HG02943 (cell line): ENCODE data around the gene CACNG7.

Experiments
- ATAC-seq: cut with Tn5 transposase; IDR thresholded peaks from one replicate; pipeline ENCODE4 v1.9.1; 2021; ENCODE audit warnings: mild to moderate bottlenecking, low read depth, moderate library complexity; ENCODE audit not compliant: unreplicated experiment

Gene CACNG7

GRCh38 chr19:53877361-53877766 is 31.7 kb upstream of the CACNG7 start:
- ATAC-seq, result no peak

- no peak for ATAC-seq
Measured at GRCh38 chr19:53878776-53879139, 30.3 kb upstream of the CACNG7 start.

GRCh38 chr19:53879140-53880081 is 29.7 kb upstream of the CACNG7 start:
- no peak for ATAC-seq

- no peak for ATAC-seq
Measured at GRCh38 chr19:53880711-53881481, 28.2 kb upstream of the CACNG7 start.

- ATAC-seq, result no peak
Measured at GRCh38 chr19:53881482-53882390, 27.3 kb upstream of the CACNG7 start, which contains the start of gene PRKCG. Gene PRKCG, plus strand, starts transcription at chr19:53882197. Its CDS starts 298 bp downstream, at chr19:53882495.

- ATAC-seq, result no peak
Measured at GRCh38 chr19:53882391-53883050, 26.6 kb upstream of the CACNG7 start.

GRCh38 chr19:53883231-53883661 is 25.8 kb upstream of the CACNG7 start:
- ATAC-seq, result no peak

- ATAC-seq, result no peak
Measured at GRCh38 chr19:53883741-53884140, 25.3 kb upstream of the CACNG7 start.

- ATAC-seq, result no peak
Measured at GRCh38 chr19:53884256-53884655, 24.8 kb upstream of the CACNG7 start.

- no peak for ATAC-seq
Measured at GRCh38 chr19:53885036-53885435, 24.0 kb upstream of the CACNG7 start.

- no peak for ATAC-seq
Measured at GRCh38 chr19:53892301-53892980, 16.6 kb upstream of the CACNG7 start.

GRCh38 chr19:53892981-53893325 is 16.1 kb upstream of the CACNG7 start:
- ATAC-seq, result no peak

- ATAC-seq, result no peak
Measured at GRCh38 chr19:53894707-53895106, 14.4 kb upstream of the CACNG7 start.

- no peak for ATAC-seq
Measured at GRCh38 chr19:53896682-53897081, 12.4 kb upstream of the CACNG7 start.

- ATAC-seq, result no peak
Measured at GRCh38 chr19:53897459-53897858, 11.6 kb upstream of the CACNG7 start.

GRCh38 chr19:53898166-53898565 is 10.9 kb upstream of the CACNG7 start:
- ATAC-seq, result no peak

- ATAC-seq, result no peak
Measured at GRCh38 chr19:53898636-53899341, 10.3 kb upstream of the CACNG7 start.

GRCh38 chr19:53900191-53900860 is 8.8 kb upstream of the CACNG7 start:
- ATAC-seq, result no peak
